ENCODE data around the gene MYO9A. TPM values are rescaled to one million over a fixed set of nuclear protein-coding genes. Genes with fewer than 3 reads are reported as not detected.

MYO9A gene
- total and polyA plus RNA-seq, 10 of the 15 experiments (the other 5 are each of a cell fraction or from before 2014, with no cell fraction given) = 3.3 to 25.3 (median 12.2) TPM

DNA sequence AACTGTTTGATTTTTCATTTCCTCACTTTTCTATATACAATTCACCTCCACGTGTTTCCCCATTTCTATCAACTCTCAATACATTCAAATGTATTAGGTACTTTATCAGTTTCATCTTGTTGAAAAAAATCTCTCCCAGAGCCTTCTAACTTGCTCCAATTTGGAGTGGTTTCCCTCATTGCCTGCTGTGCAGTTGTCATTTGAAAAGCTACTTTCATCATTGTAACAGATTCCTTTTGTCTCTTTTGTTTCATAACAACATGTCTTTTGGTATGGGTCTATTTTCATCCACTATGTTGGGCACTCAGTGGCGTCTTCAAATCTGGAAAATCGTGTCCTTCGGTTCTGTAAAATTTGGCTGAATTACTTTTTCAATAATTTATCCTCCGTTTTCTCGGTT is 232.6 kb downstream of the MYO9A start (continued):
- TF ChIP-seq, protein P1, sequence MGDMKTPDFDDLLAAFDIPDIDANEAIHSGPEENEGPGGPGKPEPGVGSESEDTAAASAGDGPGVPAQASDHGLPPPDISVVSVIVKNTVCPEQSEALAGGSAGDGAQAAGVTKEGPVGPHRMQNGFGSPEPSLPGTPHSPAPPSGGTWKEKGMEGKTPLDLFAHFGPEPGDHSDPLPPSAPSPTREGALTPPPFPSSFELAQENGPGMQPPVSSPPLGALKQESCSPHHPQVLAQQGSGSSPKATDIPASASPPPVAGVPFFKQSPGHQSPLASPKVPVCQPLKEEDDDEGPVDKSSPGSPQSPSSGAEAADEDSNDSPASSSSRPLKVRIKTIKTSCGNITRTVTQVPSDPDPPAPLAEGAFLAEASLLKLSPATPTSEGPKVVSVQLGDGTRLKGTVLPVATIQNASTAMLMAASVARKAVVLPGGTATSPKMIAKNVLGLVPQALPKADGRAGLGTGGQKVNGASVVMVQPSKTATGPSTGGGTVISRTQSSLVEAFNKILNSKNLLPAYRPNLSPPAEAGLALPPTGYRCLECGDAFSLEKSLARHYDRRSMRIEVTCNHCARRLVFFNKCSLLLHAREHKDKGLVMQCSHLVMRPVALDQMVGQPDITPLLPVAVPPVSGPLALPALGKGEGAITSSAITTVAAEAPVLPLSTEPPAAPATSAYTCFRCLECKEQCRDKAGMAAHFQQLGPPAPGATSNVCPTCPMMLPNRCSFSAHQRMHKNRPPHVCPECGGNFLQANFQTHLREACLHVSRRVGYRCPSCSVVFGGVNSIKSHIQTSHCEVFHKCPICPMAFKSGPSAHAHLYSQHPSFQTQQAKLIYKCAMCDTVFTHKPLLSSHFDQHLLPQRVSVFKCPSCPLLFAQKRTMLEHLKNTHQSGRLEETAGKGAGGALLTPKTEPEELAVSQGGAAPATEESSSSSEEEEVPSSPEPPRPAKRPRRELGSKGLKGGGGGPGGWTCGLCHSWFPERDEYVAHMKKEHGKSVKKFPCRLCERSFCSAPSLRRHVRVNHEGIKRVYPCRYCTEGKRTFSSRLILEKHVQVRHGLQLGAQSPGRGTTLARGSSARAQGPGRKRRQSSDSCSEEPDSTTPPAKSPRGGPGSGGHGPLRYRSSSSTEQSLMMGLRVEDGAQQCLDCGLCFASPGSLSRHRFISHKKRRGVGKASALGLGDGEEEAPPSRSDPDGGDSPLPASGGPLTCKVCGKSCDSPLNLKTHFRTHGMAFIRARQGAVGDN (IDR thresholded peaks at IDR 0.05) = no peak
- no peak for TF ChIP-seq ESRRA (IDR thresholded peaks at IDR 0.05; ENCODE audit: low read length)
- no peak for TF ChIP-seq DPF2 (IDR thresholded peaks at IDR 0.05)

DNA sequence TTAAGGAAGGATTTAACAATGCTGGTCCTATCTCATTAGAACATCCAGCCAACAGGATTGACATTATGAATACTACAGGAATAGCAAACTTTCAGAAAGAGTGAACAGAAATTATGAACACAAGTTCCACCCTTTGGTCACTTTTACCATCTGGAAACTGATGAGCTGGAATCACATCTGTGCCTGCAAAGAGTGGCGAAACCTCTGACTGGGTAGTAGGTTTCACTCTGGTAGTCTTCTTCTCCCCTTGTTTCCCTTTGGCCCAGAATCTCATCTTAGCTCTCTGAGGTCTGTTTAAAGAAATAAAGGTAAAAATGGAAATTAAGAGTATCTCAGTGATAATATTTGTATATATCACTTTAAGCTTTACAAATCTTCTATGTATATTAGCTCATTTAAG is 234.5 kb downstream of the MYO9A start:
- peak overlapping the region; percentile 54; the same call in 1 of the 2 replicates for H3K4me2 ChIP-seq (ENCODE audit: control insufficient read depth, insufficient read depth)
- no peaks in the 10 kb centered on the region for H4K20me1 ChIP-seq (ENCODE audit: control insufficient read depth, insufficient read depth)
- 44% methylated on average over 1 of the region's 1 CpG for WGBS (ENCODE audit: insufficient coverage, insufficient replicate concordance, low lambda C conversion rate, missing lambda C conversion rate)
- ChIA-PET SMC1A (ENCODE audit: uncharacterized antibody, unreplicated experiment) (interaction anchor here (0.6 to 2.3 kb wide), 7 partner anchors 9 to 270 kb away, joined by 3 to 7 read pairs (median 3); no protein-coding TSS in a partner anchor), POLR2A (no interaction called here), CTCF (no interaction called here), RAD21 (ENCODE audit: unreplicated experiment) (no interaction called here)
- FAIRE-seq (no peak), DNase-seq (ENCODE audit: low read depth, low spot score) (peak; percentile 20), ATAC-seq (peak; percentile 70)
- no TSS peak for BruUV-seq (replicated peaks)
- H3K9ac ChIP-seq (ENCODE audit: control insufficient read depth, insufficient read depth, low read length) = no peak overlapping the region
- H3K27ac ChIP-seq (ENCODE audit: control insufficient read depth, insufficient read depth) = no peak overlapping the region
- peaks cover 11% of the 10 kb centered on the region; the same call in 1 of the 2 replicates for H3K4me1 ChIP-seq (ENCODE audit: control insufficient read depth, insufficient read depth, low read length)
- H3K27me3 ChIP-seq (replicated peaks in 1 of 2; ENCODE audit: control insufficient read depth in 2 of 2, insufficient read depth in 2 of 2, low read length in 1 of 2) = no peaks in the 10 kb centered on the region
- intact Hi-C loops (cut with micrococcal nuclease; ENCODE audit: unreplicated experiment) (no loop called here), in situ Hi-C loops (cut with MboI) (no loop called here)
- peaks cover 0 to 5% of the 10 kb centered on the region in 2 experiments; a peak in 2 of 4 replicates for H3K36me3 ChIP-seq (ENCODE audit: control insufficient read depth in 2 of 2, insufficient read depth in 2 of 2, low read length in 1 of 2)
- H2AFZ ChIP-seq (ENCODE audit: control insufficient read depth, low read depth, low read length) = no peak overlapping the region
- no peaks in the 10 kb centered on the region for H3K79me2 ChIP-seq (ENCODE audit: control insufficient read depth, insufficient read depth, low read length)
- no peaks in the 10 kb centered on the region for H3K9me3 ChIP-seq (replicated peaks; ENCODE audit: control insufficient read depth, insufficient read depth, low read length)
- TF ChIP-seq KLF5 (IDR thresholded peaks at IDR 0.05; ENCODE audit: partially characterized antibody) (no peak), RUNX3 (IDR thresholded peaks at IDR 0.05; ENCODE audit: low read length) (0 out of 2 replicates have a peak, but pooled peaks have one; percentile 6)
- H3K4me3 ChIP-seq = no peak overlapping the region

Data from GM12878 (cell line).